Suppressor macrophage treated with lipopolysaccharide for 4 hours (primary cell): ENCODE measurements around the gene NFATC2.

Experiments used
- DNase-seq: peaks from one replicate; pipeline ENCODE4 v3.0.0-alpha.2; 2020

NFATC2 gene

GRCh38 chr20:51447765-51448148 lies 94.8 kb downstream of the NFATC2 start:
- DNase-seq, result no peak

DNA sequence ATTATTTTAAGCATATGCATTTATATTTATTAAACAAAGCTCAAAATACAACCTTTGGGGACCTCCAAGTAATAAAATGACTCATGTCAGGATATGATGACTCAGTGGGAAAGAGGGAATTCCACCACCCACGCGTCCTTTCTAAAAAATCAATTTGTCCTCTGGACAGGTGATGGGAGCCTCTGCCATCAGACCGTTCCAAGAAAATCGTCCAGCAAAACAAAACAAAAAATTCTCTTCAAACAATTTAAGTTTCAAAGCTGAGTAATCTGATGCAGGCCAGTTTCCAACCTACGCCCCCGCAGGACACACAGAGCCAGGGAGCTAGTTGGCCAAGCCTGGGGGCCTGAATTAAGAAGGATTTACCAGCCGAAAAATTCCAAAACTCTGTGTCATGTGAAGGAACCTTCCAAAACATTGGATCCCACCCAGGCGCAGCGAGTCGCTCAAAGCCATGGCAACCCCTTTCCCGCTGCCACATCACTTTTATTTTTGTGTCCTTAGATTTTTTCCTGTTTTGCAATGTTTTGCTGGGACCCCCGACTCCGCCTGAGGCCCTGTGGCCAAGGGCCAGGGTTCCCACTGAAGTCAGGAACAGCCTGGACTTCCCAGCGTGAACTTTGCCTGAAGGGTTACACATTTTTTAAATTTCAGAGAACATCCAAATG lies 95.3 kb downstream of the NFATC2 start:
- no peak for DNase-seq

DNA sequence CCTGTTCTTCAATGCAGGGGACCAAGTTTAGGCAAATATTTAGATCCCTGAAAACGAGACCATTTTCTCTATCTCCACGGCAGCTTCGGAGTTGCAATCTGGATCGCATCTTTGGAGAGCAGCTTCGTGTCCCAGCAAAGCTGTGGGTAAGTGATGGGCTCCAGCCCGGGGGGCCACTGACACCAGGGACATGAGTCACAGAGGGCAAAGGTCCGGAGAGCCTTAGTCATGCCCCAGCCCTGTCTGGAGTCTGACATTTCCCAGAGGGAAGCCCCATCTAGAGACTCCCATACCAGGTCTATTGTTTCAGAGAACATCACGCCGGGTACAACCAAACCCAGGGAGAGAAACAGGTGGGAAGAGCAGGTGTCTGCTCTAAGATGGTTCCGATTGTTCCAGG lies 95.9 kb downstream of the NFATC2 start:
- DNase-seq, result no peak

DNA sequence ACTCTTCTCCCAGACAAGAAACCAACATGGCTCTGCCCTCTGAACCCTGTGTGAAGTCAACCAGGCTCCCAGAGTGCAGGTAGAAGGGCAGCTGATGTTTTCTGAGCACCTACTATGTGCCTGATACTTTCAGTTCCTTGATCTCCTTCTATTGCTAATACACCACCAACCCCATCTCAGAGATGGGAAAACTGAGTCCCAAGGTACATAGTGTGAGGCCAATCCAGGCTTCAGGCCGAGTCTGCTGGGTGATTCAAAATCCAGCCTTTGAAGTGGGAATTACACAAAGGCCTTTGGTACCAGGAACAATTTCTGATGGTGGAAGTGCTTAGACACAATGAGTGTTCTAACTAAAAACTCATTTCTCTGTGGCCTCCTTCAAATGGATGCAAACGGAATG lies 96.3 kb downstream of the NFATC2 start:
- no peak for DNase-seq

DNA sequence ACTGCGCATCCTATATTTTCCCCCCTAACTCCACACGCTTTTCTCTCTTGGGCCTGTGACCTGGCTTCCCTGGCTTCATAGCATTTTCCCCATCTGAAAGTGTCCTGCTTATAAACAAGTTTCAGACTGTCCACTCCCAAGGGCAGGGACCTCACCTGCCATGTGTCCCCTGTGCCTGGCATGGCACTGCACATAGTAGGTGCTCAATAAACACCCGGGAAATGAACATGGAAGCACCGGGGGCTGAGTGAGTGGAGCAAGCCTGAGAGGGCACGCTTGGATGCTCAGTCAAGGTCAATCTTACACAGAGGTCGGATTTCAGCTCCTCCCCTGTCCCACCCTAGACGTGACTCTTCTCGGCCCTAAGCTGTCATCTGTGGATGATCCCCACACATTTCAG lies 96.9 kb downstream of the NFATC2 start:
- DNase-seq, result no peak

DNA sequence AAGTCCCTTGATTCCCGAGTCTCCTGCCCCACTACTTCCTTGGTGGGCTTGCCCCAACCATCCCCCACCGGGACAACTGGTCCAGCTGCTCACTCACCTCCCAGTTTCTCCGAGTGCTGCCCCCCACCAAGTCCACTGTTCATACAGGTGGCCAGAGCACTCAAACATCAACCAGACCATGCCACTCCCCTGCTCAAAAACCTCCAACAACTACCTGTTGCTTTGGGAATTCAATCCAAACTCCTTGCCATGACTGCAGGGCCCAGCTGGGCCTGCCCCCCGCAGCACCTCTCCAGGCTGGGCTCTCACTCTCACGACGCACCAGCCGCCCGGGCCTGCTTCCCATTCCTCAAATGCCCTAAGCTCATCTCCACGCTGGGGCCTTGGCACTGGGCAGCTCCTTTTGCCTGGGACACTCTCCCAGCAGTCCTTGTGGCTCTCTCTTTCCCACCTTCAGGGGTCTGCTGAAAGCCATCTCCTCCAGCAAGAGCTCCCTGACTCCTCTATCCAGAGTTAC lies 97.5 kb downstream of the NFATC2 start:
- no peak for DNase-seq

DNA sequence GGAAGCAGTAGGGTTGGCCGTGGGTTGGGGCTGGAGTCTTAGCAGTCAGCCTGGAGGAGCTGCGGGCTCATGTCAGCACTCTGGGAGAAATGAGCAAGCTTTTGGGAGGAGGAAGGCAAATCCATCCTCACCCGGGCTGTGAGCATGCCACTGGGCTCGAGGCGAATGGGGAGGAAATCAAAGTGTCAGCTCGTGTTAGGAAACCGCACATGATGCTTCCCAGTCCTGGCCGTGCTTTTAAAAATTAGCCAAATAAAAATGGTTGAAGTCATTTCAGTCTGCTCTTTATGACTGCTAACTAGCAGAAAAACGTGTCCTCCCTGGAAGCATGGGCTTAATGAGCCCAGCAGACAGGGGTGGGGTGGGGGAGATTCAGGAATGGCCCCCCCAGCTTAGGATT lies 98.1 kb downstream of the NFATC2 start:
- no peak for DNase-seq

GRCh38 chr20:51442602-51443001 lies 99.9 kb downstream of the NFATC2 start:
- no peak for DNase-seq

DNA sequence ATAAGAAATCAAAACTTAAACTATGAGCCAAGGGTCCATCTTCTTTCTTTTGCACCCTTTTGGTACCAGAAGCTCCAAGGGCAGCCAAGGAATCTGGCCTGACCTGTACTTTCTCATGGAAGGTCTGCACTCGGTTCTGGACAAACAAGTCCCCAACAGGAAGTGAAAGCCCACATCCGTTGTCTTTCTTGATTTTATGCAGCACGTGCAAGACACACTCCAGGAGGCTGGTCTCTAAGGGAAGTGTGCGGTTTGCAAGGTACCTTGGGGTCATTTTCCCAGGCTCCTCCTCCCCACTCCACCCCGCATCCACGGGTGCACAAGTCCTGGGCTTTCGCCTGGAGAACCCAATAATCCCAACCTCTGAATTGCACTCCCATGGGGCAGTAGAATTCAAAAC lies 101.9 kb downstream of the NFATC2 start:
- no peak for DNase-seq

GRCh38 chr20:51439160-51439689 lies 103.3 kb downstream of the NFATC2 start:
- no peak for DNase-seq

GRCh38 chr20:51438136-51438535 lies 104.4 kb downstream of the NFATC2 start:
- DNase-seq, result no peak

DNA sequence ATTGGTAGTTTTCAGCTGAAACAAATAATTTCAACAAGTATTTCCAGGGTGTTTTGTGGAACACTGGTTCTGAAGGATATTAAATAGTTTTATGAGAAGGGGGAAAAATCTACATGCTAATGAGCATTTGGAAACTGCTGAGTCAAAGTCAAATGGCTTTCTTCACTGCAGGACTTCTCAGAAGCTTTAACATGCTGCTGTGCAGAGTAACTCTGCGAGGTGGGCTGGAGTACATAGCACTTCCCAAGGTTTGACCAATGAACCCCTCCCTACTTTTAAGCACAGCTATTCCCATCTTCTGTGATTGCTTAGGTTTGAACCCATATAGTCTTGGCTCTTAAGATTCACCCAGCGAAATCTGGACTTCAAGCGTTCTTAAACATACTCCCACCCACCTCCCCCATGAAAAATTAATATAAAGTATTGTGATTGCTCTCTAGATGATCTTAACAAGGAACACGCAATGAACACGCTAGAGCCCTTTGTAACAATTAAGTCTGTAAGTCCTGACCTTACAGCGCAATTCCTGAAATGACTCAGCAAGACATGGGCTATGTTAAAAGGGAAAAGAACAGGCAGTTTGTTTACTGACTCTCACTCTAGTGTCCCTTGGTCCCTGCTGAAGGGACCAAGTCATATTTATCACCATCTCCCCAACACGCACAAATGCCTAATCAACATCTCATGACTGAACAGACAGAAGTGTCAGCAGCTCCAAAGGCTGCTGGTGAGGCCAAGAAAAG lies 105.2 kb downstream of the NFATC2 start:
- DNase-seq, result no peak

- DNase-seq, result peak; percentile 63
These were observed 107.8 kb downstream of the NFATC2 start for GRCh38 chr20:51434580-51435247.

GRCh38 chr20:51434026-51434425 lies 108.5 kb downstream of the NFATC2 start:
- no peak for DNase-seq

- no peak for DNase-seq
These were observed 109.6 kb downstream of the NFATC2 start for GRCh38 chr20:51432875-51433274.

DNA sequence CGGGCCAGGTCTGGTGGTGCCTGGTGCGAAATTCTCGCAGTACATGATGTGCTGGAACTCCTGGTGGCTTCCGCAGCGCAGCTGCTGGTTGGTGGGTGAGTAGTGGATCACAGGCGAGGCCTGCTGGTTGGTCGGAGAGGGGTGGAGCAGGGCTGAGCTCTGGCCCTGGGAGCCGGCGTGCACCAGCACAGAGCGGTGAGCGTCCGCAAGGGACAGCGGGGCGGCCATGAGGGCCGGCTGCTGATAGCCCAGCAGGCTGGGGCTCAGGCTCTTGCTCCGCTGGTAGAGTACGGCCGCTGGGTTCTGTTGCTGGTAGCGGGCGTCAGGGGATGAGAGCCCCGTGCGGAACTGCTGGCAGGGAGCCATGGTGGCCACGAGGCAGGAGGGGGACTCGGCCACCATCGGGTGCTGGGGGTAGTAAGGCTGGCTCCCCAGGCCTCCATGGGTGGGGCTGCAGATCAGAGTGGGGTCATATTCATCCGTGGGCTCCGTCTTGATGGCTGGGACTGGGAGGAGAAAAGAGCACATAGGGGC lies 110.2 kb downstream of the NFATC2 start:
- no peak for DNase-seq

DNA sequence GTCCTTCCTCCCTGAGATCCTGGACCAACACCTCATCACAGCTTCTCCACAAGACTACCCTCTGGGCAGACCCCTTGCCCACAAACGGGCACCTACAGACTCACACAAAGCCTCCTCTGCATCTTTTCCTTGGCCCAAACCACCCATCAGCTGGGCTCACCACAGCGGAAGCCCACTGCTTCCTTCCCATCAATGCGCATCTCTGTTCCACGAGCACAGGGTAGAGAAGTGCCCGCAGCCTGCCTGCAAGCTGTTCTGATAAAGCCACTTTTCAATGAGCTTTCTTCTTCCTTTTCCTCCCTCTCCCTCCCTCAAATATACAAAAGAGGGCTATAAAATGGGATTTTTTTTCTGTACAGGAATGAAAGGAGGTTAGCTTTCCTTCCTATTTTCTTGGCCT lies 111.2 kb downstream of the NFATC2 start:
- DNase-seq, result no peak

- DNase-seq, result no peak
These were observed 112.1 kb downstream of the NFATC2 start for GRCh38 chr20:51430198-51430950.

DNA sequence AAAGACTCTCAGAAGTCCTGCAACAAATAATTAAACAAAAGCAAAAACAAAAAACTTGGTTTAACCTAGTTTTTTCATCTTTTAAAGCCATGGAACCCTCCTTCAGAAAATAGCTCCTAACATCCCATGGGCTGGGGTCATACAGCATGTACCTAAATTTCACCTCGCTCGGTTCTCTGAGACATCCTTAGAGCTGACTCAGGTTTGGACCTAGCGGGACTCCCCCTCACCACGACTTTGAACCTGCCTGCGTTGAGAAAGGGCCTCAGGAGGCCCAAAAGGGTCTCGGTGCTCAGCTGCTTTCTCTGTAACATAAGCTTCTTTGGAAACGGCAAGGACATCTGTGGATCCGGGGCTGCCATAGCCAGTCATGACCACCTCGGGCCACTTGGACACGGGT lies 112.8 kb downstream of the NFATC2 start:
- DNase-seq, result no peak

- DNase-seq, result no peak
These were observed 113.4 kb downstream of the NFATC2 start for GRCh38 chr20:51429144-51429482.

DNA sequence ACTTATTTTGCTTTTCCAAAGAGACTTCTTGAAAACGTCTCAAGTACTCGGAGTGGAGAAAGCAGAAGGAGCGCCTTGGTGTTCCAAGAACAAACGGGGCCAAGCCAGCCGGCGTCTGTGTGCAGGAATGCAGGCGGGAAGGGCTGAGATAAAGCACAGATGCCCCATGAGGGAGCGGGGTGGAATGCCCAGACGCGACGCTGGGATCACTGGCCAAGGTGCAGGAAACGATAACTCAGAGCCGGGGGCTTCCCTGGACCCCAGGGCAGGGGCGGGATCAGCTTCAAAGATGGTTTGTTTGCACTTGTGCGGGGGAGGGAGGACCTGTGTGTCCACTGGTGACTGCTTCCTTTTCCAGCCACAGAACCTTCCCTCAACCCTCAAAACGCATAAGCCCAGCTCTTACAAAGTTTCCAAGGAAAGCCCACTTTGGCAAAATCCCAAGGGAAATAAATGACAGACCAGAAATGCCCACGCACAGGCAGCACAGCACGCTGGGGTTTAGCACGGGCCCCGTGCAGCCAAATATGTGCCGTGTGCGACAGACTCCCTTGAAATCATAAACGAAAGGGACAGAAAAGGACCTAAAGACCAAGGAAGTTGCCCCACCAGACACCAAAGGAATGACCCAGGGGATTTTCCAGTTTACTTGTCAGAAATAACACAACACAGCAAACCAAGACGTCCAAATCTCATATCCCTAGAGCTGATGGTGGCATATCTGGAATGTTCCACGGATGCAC lies 113.9 kb downstream of the NFATC2 start:
- DNase-seq, result no peak

- DNase-seq, result no peak
These were observed 114.7 kb downstream of the NFATC2 start for GRCh38 chr20:51427651-51428291.
